ENCODE results near the gene R3HDM1. TPM values are rescaled to one million over a fixed set of nuclear protein-coding genes. Genes with fewer than 3 reads are reported as not detected.

The R3HDM1 gene
- total RNA-seq, 2 experiments from 2014 or later, result 51.9 to 53.9 TPM

DNA sequence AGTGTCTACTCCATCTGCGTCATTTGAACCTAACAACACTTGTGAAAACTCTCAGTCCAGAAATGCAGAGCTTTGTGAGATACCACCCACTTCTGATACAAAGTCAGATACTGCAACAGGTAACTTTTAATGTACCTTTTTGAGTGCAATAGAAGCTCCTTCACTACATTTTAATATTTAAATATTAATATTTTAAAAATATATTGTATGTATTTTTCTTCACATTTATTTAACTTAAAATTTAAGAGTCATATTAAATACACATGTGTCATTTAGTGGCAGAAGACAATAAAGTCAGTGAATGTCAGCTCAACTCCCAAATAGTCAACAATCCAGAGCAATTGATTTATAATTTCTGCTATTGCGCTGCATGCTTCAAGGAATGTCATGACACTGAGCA is 224.3 kb downstream of the R3HDM1 start:
- no peak overlapping the region for H3K4me3 Mint-ChIP-seq
- H3K36me3 Mint-ChIP-seq (ENCODE audit: low read depth), result peaks cover 68% of the 10 kb centered on the region
- ATAC-seq, result no peak
- H3K27ac Mint-ChIP-seq, result no peak overlapping the region
- ChIA-PET POLR2A (interaction anchor here (0.8 to 1.2 kb wide), 2 partner anchors 13 to 15 kb away, joined by 3 to 6 read pairs; no protein-coding TSS in a partner anchor), CTCF (interaction anchor here (1.0 to 1.5 kb wide), 5 partner anchors 9 to 46 kb away, joined by 3 to 8 read pairs (median 4); no protein-coding TSS in a partner anchor)
- H3K9me3 Mint-ChIP-seq (ENCODE audit: insufficient read depth), result peaks cover 4% of the 10 kb centered on the region
- no peaks in the 10 kb centered on the region for H3K27me3 Mint-ChIP-seq (ENCODE audit: low read depth)
- H3K4me1 Mint-ChIP-seq (ENCODE audit: low read depth), result no peaks in the 10 kb centered on the region
- no peak for DNase-seq

GRCh38 chr2:135756692-135757091 is 225.4 kb downstream of the R3HDM1 start:
- DNase-seq, result no peak

DNA sequence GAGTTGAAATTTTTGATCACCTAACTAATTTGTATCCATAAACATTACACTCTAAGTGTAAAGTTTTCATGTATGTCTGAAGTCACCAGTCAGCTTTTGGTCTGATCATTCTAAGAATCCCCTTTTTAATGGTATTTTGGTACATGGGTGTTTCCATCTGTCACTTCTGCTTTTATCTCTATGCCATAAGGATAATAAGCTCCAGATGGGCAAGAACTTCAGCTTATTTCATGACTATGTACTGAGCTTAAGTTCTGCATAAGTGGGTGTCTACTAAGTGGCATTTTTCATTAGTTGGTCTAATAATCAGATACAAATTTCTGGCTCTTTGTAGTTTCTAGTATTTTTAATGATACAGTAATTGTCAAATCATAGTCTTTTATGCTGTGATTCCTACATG is 230.7 kb downstream of the R3HDM1 start:
- Mint-ChIP-seq H3K36me3 (ENCODE audit: low read depth) (peaks cover 58% of the 10 kb centered on the region), H3K9me3 (ENCODE audit: insufficient read depth) (no peaks in the 10 kb centered on the region), H3K27ac (no peak overlapping the region), H3K4me1 (ENCODE audit: low read depth) (no peaks in the 10 kb centered on the region), H3K4me3 (no peak overlapping the region), H3K27me3 (ENCODE audit: low read depth) (no peaks in the 10 kb centered on the region)
- no peak for DNase-seq
- no peak for ATAC-seq
- ChIA-PET CTCF (interaction anchor here (1.5 kb wide), 1 partner anchor 36 kb away, joined by 7 read pairs; no protein-coding TSS in a partner anchor), POLR2A (no interaction called here)

More at GRCh38 chr2:135756692-135757091, 225.4 kb downstream of the R3HDM1 start:
- no peak overlapping the region for H3K4me3 Mint-ChIP-seq
- no peak for ATAC-seq
- no peak overlapping the region for H3K27ac Mint-ChIP-seq
- peaks cover 4% of the 10 kb centered on the region for H3K9me3 Mint-ChIP-seq (ENCODE audit: insufficient read depth)
- CTCF ChIA-PET, result interaction anchor here (0.9 to 1.5 kb wide), 6 partner anchors 10 to 47 kb away, joined by 3 to 8 read pairs (median 4); no protein-coding TSS in a partner anchor
- H3K27me3 Mint-ChIP-seq (ENCODE audit: low read depth), result no peaks in the 10 kb centered on the region
- POLR2A ChIA-PET, result interaction anchor here (1.2 kb wide), 1 partner anchor 14 kb away, joined by 6 read pairs; no protein-coding TSS in a partner anchor
- H3K4me1 Mint-ChIP-seq (ENCODE audit: low read depth), result no peaks in the 10 kb centered on the region
- H3K36me3 Mint-ChIP-seq (ENCODE audit: low read depth), result peaks cover 74% of the 10 kb centered on the region

GRCh38 chr2:135762530-135762929 is 231.2 kb downstream of the R3HDM1 start:
- H3K27me3 Mint-ChIP-seq (ENCODE audit: low read depth), result no peaks in the 10 kb centered on the region
- CTCF ChIA-PET, result interaction anchor here (1.5 kb wide), 1 partner anchor 35 kb away, joined by 7 read pairs; no protein-coding TSS in a partner anchor

DNA sequence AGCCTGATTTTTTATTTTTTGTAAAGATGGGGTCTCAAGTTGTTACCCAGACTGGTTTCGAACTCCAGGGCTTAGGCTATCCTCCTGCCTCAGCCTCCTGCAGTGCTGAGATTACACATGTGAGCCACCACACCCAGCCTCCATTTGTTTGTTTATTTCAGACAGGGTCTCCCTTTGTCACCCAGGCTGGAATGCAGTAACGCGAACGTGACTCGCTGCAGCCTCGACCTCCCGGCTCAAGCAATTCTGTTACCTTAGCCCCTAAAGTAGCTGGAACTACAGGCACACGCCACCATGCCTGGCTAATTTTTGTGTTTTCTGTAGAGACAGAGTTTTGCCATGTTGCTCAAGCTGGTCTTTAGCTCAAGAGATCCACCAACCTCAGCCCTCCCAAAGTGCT is 237.6 kb downstream of the R3HDM1 start:
- Mint-ChIP-seq H3K27ac (no peak overlapping the region), H3K4me1 (ENCODE audit: low read depth) (peaks cover 5% of the 10 kb centered on the region)
- POLR2A ChIA-PET, result no interaction called here

More at GRCh38 chr2:135762530-135762929, 231.2 kb downstream of the R3HDM1 start:
- H3K4me3 Mint-ChIP-seq, result no peak overlapping the region
- no peak overlapping the region for H3K27ac Mint-ChIP-seq
- H3K4me1 Mint-ChIP-seq (ENCODE audit: low read depth), result no peaks in the 10 kb centered on the region
- DNase-seq (no peak), ATAC-seq (no peak)
- no peaks in the 10 kb centered on the region for H3K9me3 Mint-ChIP-seq (ENCODE audit: insufficient read depth)
- peaks cover 56% of the 10 kb centered on the region for H3K36me3 Mint-ChIP-seq (ENCODE audit: low read depth)
- POLR2A ChIA-PET, result no interaction called here

GRCh38 chr2:135773319-135773718 is 242.0 kb downstream of the R3HDM1 start:
- Mint-ChIP-seq H3K27ac (no peak overlapping the region), H3K36me3 (ENCODE audit: low read depth) (peaks cover 60% of the 10 kb centered on the region), H3K9me3 (ENCODE audit: insufficient read depth) (no peaks in the 10 kb centered on the region)

More for the DNA sequence above, 237.6 kb downstream of the R3HDM1 start:
- Mint-ChIP-seq H3K4me3 (no peak overlapping the region), H3K27me3 (ENCODE audit: low read depth) (no peaks in the 10 kb centered on the region), H3K36me3 (ENCODE audit: low read depth) (peaks cover 55% of the 10 kb centered on the region), H3K9me3 (ENCODE audit: insufficient read depth) (no peaks in the 10 kb centered on the region)
- ATAC-seq (no peak), DNase-seq (no peak)
- CTCF ChIA-PET, result interaction anchor here (1.0 kb wide), 1 partner anchor 18 kb away, joined by 3 read pairs; no protein-coding TSS in a partner anchor

DNA sequence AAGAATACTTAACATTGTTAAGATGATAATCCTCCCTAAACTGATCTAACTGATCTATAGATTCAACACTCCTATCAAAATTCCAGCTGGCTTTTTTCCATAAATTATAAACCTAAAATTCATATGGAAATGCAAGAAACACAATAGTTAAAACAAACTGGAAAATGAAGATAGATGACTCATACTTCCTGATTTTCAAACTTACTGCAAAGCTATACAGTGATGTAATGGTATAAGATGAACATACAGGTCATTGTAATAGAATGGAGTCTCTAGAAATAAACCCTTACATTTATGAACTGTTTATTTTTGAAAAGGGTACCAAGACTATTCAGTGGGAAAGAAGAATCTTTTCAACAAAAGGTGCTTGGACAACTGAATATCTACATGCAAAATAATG is 242.6 kb downstream of the R3HDM1 start:
- H3K4me3 Mint-ChIP-seq, result no peak overlapping the region
- H3K4me1 Mint-ChIP-seq (ENCODE audit: low read depth), result peaks cover 5% of the 10 kb centered on the region
- no peaks in the 10 kb centered on the region for H3K9me3 Mint-ChIP-seq (ENCODE audit: insufficient read depth)
- H3K36me3 Mint-ChIP-seq (ENCODE audit: low read depth), result peaks cover 62% of the 10 kb centered on the region
- DNase-seq (no peak), ATAC-seq (no peak)
- ChIA-PET POLR2A (no interaction called here), CTCF (no interaction called here)
- no peak overlapping the region for H3K27ac Mint-ChIP-seq
- no peaks in the 10 kb centered on the region for H3K27me3 Mint-ChIP-seq (ENCODE audit: low read depth)

More at GRCh38 chr2:135773319-135773718, 242.0 kb downstream of the R3HDM1 start:
- no peak for ATAC-seq
- Mint-ChIP-seq H3K4me1 (ENCODE audit: low read depth) (peaks cover 5% of the 10 kb centered on the region), H3K4me3 (no peak overlapping the region), H3K27me3 (ENCODE audit: low read depth) (no peaks in the 10 kb centered on the region)
- ChIA-PET POLR2A (no interaction called here), CTCF (interaction anchor here (0.9 to 1.6 kb wide), 2 partner anchors 12 to 24 kb away, joined by 3 to 8 read pairs; no protein-coding TSS in a partner anchor)
- DNase-seq, result no peak

Small RNA genes within 50 kb of the gene (microRNA-seq; reads per million reads assigned to microRNA genes)
- 112 reads per million, percentile 62 among the genes with 10 or more reads in this experiment for gene MIR128-1

Other genes with a start within 250 kb of the R3HDM1 start
- 10 to 100 TPM; 11.8 to 12.7 TPM for gene ZRANB3, start 266 bp upstream of the R3HDM1 start, total RNA-seq
- 10 to 100 TPM; 94.1 to 96.2 TPM for gene UBXN4, start 210.4 kb downstream of the R3HDM1 start, total RNA-seq